K562 (cell line): Measurements from ENCODE around the gene PRKAR2B. TPM values are rescaled to one million over a fixed set of nuclear protein-coding genes. Genes with fewer than 3 reads are reported as not detected.

ENCODE experiments used
- ATAC-seq: fragments of 200-7000 bp; cut with Tn5 transposase; 3 replicates; pipeline ENCODE4 v1.9.1; 2020; ENCODE audit warnings: moderate library complexity
- BruUV-seq: library from RNA; stranded (reverse); fragments of 400-500 nt; replicated peaks from 2 replicates; lab custom pipeline; 2021; lab: Mats Ljungman, UMichigan
- CTCF ChIA-PET: fragments of 300-600 bp; formaldehyde crosslinking; extraction: SDS; loops from one replicate; lab custom pipeline; 2021; ENCODE audit warnings: low intra/inter-chr PET ratio; lab: Yijun Ruan, JAX
- POLR2A ChIA-PET: fragments of 300-600, 350-650 bp; sonication (Branson Sonifier 250); formaldehyde crosslinking; extraction: SDS; loops from one replicate; lab custom pipeline; 2021; ENCODE audit warnings: antibody characterized with exemption, inconsistent platforms; lab: Yijun Ruan, JAX
- DNase-seq, 4 experiments: peaks; one replicate each; pipeline versions ENCODE4 v3.0.0 to v3.0.0-alpha.2; 2011 to 2018; ENCODE audit warnings: low spot score in 3 of 4, mixed read lengths in 3 of 4; ENCODE audit errors: extremely low read depth in 1 of 4
- FAIRE-seq: peaks from 2 replicates; lab custom pipeline; 2011; peaks lifted over from hg19 to GRCh38; lab: Jason Lieb, UNC
- H2AFZ ChIP-seq: 2 replicates; pipeline ENCODE4 v1.6.0; 2011; ENCODE audit warnings: low read depth, low read length, control low read depth, inconsistent platforms
- H3K27ac ChIP-seq: fragments of 200-600 bp; 3 replicates; pipeline ENCODE4 v1.8.0; 2011; ENCODE audit warnings: low read depth, mild to moderate bottlenecking, control low read depth, inconsistent platforms, low read length, moderate library complexity, mixed read lengths; ENCODE audit errors: extremely low read depth
- H3K27me3 ChIP-seq, 2 experiments: fragments of 300-600 bp in 1 of 2; 2 replicates in 1 of 2; 3 replicates in 1 of 2; pipeline versions ENCODE4 v1.6.0 to v1.8.0; 2011; ENCODE audit warnings: inconsistent platforms in 2 of 2, low read length in 2 of 2, mild to moderate bottlenecking in 1 of 2, mixed read lengths in 1 of 2, moderate library complexity in 1 of 2; ENCODE audit not compliant: control insufficient read depth in 2 of 2, insufficient read depth in 2 of 2
- H3K36me3 ChIP-seq: fragments of 300-600 bp; 3 replicates; pipeline ENCODE4 v1.8.0; 2011; ENCODE audit warnings: mild to moderate bottlenecking, low read length, inconsistent platforms; ENCODE audit not compliant: control insufficient read depth, insufficient read depth
- H3K4me1 ChIP-seq, 2 experiments: fragments of 200-600 bp in 1 of 2; replicated peaks in 1 of 2; 2 replicates in 1 of 2; 3 replicates in 1 of 2; pipeline versions ENCODE4 v1.5.1 to v1.8.0; 2011; ENCODE audit warnings: inconsistent platforms in 2 of 2, low read length in 2 of 2, mild to moderate bottlenecking in 1 of 2, mixed read lengths in 1 of 2, moderate library complexity in 1 of 2; ENCODE audit not compliant: control insufficient read depth in 2 of 2, insufficient read depth in 2 of 2
- H3K4me2 ChIP-seq: 2 replicates; pipeline ENCODE4 v1.6.1; 2011; ENCODE audit warnings: low read length, control low read depth, inconsistent platforms, mixed read lengths; ENCODE audit not compliant: insufficient read depth
- H3K4me3 ChIP-seq: fragments of 200-600 bp; sonication (generic), shearing (Covaris generic); 2 replicates; pipeline ENCODE4 v1.5.1; 2016; ENCODE audit warnings: control low read depth, inconsistent platforms
- H3K79me2 ChIP-seq: fragments of 200-600 bp; 3 replicates; pipeline ENCODE4 v1.8.0; 2011; ENCODE audit warnings: low read length, inconsistent platforms; ENCODE audit not compliant: control insufficient read depth, insufficient read depth
- H3K9ac ChIP-seq, 2 experiments: 2 replicates each; pipeline versions ENCODE4 v1.6.0 to v1.6.1; 2011; ENCODE audit warnings: low read depth in 2 of 2, low read length in 2 of 2, control low read depth in 1 of 2, inconsistent platforms in 1 of 2, mild to moderate bottlenecking in 1 of 2, mixed read lengths in 1 of 2; ENCODE audit not compliant: insufficient read depth in 1 of 2
- H3K9me1 ChIP-seq: one replicate; pipeline ENCODE4 v1.6.0; 2011; ENCODE audit warnings: inconsistent platforms, mild to moderate bottlenecking, low read length, moderate library complexity; ENCODE audit not compliant: control insufficient read depth, insufficient read depth
- H3K9me3 ChIP-seq: replicated peaks from 2 replicates; pipeline ENCODE4 v1.5.1; 2011; ENCODE audit warnings: low read depth, low read length, inconsistent platforms; ENCODE audit not compliant: control insufficient read depth, insufficient read depth
- H4K20me1 ChIP-seq: replicated peaks from 2 replicates; pipeline ENCODE4 v1.6.1; 2011; ENCODE audit warnings: low read length, inconsistent platforms, mixed read lengths; ENCODE audit not compliant: control insufficient read depth, insufficient read depth
- CBX2 ChIP-seq: fragments of 200-600 bp; sonication (generic); IDR thresholded peaks from one replicate; pipeline ENCODE4 v1.6.1; 2012; ENCODE audit warnings: mild to moderate bottlenecking, low read length, inconsistent platforms; ENCODE audit not compliant: insufficient read depth, poor library complexity, severe bottlenecking
- E2F8 ChIP-seq: fragments of 450-650 bp; IDR thresholded peaks from 2 replicates; pipeline ENCODE4 v1.7.1; 2018; ENCODE audit warnings: mild to moderate bottlenecking, low read depth; ENCODE audit not compliant: partially characterized antibody
- HMG20A ChIP-seq: fragments of 450-650 bp; formaldehyde crosslinking; conservative IDR thresholded peaks from 2 replicates; pipeline ENCODE4 v1.4.0; 2020; ENCODE audit warnings: mild to moderate bottlenecking, mixed read lengths
- LCOR ChIP-seq: sonication (generic); formaldehyde crosslinking; IDR thresholded peaks from 2 replicates; pipeline ENCODE4 v1.8.0; 2022; ENCODE audit warnings: mild to moderate bottlenecking, missing genetic modification reagents
- TAL1 ChIP-seq: fragments of 450-650 bp; IDR thresholded peaks from 2 replicates; pipeline ENCODE4 v1.6.1; 2016; ENCODE audit warnings: mild to moderate bottlenecking
- WGBS: fragments of 100-300 bp; shearing (Covaris generic); methylation state at CpG from one replicate; pipeline ENCODE4 v1.1.6; 2016; ENCODE audit warnings: low coverage, mixed read lengths; ENCODE audit not compliant: insufficient coverage; ENCODE audit errors: missing lambda C conversion rate; 5-methylcytosine and 5-hydroxymethylcytosine counted together
- in situ Hi-C: fragments of 300-500 bp; cut with MboI; formaldehyde crosslinking; loops from 4 replicates; pipeline ENCODE4 v1.15.0; 2018; ENCODE audit warnings: inconsistent platforms, mixed read lengths
- intact Hi-C: fragments of 100-400 bp; cut with micrococcal nuclease; formaldehyde crosslinking; loops from 2 replicates; pipeline ENCODE4 v1.14.2; 2022
- polyA plus RNA-seq, 8 experiments: library from polyadenylated mRNA; depleted of rRNA in 4 of 8; stranded (reverse) in 5 of 8; unstranded in 3 of 8; fragments of >200 nt; fragmentation: Nextera tagmentation in 2 of 8; fragmentation: Illumina TruSeq in 1 of 8; extraction: Ambion mirVana in 2 of 8; extraction: Trizol in 1 of 8; gene quantifications; 2 replicates each; pipeline versions ENCODE4 v1.2.1 to v1.2.3, GENCODE V29; 2011 to 2014; ENCODE audit warnings: inconsistent platforms in 1 of 8, missing spikeins in 1 of 8
- total RNA-seq, 7 experiments: library from RNA; depleted of rRNA in 6 of 7; stranded (reverse); fragments of >200 nt in 6 of 7; fragmentation: Illumina TruSeq in 2 of 7; extraction: Trizol in 2 of 7; gene quantifications; 2 replicates each; pipeline versions ENCODE4 v1.2.1 to v1.2.3, GENCODE V29; 2011 to 2021; ENCODE audit warnings: low replicate concordance in 1 of 7
- TF ChIP-seq, protein P1 (sequence below): IDR thresholded peaks from 3 replicates; pipeline ENCODE4 v1.6.1; 2011; ENCODE audit warnings: borderline replicate concordance, mild to moderate bottlenecking; ENCODE audit not compliant: insufficient read length, insufficient read depth
- TF ChIP-seq, protein P2 (sequence below): sonication (generic); formaldehyde crosslinking; IDR thresholded peaks from 2 replicates; pipeline ENCODE4 v1.8.1; 2023; ENCODE audit warnings: mild to moderate bottlenecking, missing genetic modification reagents
- TF ChIP-seq, protein P3 (sequence below), 2 experiments: fragments of 150-350 bp in 1 of 2; IDR thresholded peaks; 2 replicates each; pipeline ENCODE4 v1.6.1; 2012 to 2016; ENCODE audit warnings: low read depth in 2 of 2, low read length in 2 of 2, mild to moderate bottlenecking in 1 of 2, moderate library complexity in 1 of 2
- TF ChIP-seq, protein P4 (sequence below): sonication (generic); formaldehyde crosslinking; IDR thresholded peaks from 2 replicates; pipeline ENCODE4 v1.9.0; 2022; ENCODE audit warnings: mild to moderate bottlenecking, missing genetic modification reagents

Gene PRKAR2B
- total and polyA plus RNA-seq, 9 of the 15 experiments (the other 6 are each of a cell fraction or from before 2014, with no cell fraction given) = 59.0 to 173 (median 129) TPM

DNA sequence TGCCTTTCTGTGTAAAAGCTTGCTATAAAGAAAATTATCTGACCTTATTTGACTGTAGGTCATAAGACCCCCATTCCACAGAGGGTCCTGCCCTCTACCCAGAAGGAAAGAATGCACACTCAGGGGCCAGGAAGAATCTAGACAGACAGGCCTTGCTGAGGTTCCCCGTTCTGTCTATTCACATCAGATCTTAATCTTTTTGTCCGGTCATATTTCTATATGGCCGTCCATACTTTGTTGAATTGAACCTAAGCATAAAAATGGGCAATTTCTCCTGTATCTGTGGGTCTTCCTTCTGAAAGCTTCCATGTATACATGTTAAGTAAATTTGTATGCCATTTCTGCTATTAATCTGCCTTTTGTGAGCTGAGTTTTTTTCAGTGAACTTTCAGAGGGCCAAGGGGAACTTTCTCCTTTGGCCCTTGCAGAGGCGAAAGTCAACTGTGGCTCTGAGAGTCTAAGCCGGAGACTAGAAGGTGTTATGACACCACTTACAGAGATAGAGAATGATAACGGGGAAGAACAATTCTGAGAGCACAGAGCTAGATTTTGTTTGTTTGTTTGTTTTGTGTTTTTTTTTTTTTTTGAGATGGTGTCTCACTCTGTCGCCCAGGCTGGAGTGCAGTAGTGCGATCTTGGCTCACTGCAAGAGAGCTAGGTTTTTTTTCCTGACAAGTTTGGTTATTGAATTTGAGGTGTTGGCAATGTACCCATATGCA is 11.6 kb upstream of the PRKAR2B start:
- peak overlapping the region in 1 of 2 experiments; percentile 36; a peak in 1 of 4 replicates for H3K9ac ChIP-seq
- 27% methylated on average over 8 of the region's 8 CpGs for WGBS
- H3K4me2 ChIP-seq = peak overlapping the region; percentile 42; the same call in 1 of the 2 replicates
- no peaks in the 10 kb centered on the region for H3K79me2 ChIP-seq
- peak overlapping the region; percentile 87 for H2AFZ ChIP-seq
- H3K9me3 ChIP-seq = peaks cover 4% of the 10 kb centered on the region; the same call in 1 of the 2 replicates
- H4K20me1 ChIP-seq = no peaks in the 10 kb centered on the region
- H3K36me3 ChIP-seq = no peaks in the 10 kb centered on the region
- ATAC-seq = 0 out of 3 replicates have a peak, but pooled peaks have one; percentile 4
- no peak overlapping the region for H3K4me3 ChIP-seq
- peak overlapping the region; percentile 9; the same call in 1 of the 3 replicates for H3K27ac ChIP-seq
- FAIRE-seq = no peak
- CTCF ChIA-PET = no interaction called here
- POLR2A ChIA-PET = interaction anchor here (0.6 to 1.5 kb wide), 4 partner anchors 8 to 24 kb away, joined by 3 to 6 read pairs (median 4); no protein-coding TSS in a partner anchor
- H3K27me3 ChIP-seq = no peaks in the 10 kb centered on the region
- intact Hi-C loops = no loop called here
- BruUV-seq = no TSS peak
- no peaks in the 10 kb centered on the region for H3K9me1 ChIP-seq
- in situ Hi-C loops = no loop called here
- H3K4me1 ChIP-seq = peaks cover 37 to 69% of the 10 kb centered on the region in 2 experiments
- DNase-seq = peak in 1 of 4 experiments; percentile 54
- TF ChIP-seq, protein P1, sequence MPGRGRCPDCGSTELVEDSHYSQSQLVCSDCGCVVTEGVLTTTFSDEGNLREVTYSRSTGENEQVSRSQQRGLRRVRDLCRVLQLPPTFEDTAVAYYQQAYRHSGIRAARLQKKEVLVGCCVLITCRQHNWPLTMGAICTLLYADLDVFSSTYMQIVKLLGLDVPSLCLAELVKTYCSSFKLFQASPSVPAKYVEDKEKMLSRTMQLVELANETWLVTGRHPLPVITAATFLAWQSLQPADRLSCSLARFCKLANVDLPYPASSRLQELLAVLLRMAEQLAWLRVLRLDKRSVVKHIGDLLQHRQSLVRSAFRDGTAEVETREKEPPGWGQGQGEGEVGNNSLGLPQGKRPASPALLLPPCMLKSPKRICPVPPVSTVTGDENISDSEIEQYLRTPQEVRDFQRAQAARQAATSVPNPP = no peak
- TF ChIP-seq, protein P2, sequence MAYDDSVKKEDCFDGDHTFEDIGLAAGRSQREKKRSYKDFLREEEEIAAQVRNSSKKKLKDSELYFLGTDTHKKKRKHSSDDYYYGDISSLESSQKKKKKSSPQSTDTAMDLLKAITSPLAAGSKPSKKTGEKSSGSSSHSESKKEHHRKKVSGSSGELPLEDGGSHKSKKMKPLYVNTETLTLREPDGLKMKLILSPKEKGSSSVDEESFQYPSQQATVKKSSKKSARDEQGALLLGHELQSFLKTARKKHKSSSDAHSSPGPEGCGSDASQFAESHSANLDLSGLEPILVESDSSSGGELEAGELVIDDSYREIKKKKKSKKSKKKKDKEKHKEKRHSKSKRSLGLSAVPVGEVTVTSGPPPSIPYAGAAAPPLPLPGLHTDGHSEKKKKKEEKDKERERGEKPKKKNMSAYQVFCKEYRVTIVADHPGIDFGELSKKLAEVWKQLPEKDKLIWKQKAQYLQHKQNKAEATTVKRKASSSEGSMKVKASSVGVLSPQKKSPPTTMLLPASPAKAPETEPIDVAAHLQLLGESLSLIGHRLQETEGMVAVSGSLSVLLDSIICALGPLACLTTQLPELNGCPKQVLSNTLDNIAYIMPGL (CRISPR knock-in tag) = no peak
- TF ChIP-seq LCOR (CRISPR knock-in tag) (0 out of 2 replicates have a peak, but pooled peaks have one; percentile 13), CBX2 (no peak), TAL1 (peak; percentile 17; the same call in 1 of the 2 replicates), HMG20A (no peak), E2F8 (no peak)
- TF ChIP-seq, protein P3, sequence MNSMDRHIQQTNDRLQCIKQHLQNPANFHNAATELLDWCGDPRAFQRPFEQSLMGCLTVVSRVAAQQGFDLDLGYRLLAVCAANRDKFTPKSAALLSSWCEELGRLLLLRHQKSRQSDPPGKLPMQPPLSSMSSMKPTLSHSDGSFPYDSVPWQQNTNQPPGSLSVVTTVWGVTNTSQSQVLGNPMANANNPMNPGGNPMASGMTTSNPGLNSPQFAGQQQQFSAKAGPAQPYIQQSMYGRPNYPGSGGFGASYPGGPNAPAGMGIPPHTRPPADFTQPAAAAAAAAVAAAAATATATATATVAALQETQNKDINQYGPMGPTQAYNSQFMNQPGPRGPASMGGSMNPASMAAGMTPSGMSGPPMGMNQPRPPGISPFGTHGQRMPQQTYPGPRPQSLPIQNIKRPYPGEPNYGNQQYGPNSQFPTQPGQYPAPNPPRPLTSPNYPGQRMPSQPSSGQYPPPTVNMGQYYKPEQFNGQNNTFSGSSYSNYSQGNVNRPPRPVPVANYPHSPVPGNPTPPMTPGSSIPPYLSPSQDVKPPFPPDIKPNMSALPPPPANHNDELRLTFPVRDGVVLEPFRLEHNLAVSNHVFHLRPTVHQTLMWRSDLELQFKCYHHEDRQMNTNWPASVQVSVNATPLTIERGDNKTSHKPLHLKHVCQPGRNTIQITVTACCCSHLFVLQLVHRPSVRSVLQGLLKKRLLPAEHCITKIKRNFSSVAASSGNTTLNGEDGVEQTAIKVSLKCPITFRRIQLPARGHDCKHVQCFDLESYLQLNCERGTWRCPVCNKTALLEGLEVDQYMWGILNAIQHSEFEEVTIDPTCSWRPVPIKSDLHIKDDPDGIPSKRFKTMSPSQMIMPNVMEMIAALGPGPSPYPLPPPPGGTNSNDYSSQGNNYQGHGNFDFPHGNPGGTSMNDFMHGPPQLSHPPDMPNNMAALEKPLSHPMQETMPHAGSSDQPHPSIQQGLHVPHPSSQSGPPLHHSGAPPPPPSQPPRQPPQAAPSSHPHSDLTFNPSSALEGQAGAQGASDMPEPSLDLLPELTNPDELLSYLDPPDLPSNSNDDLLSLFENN (IDR thresholded peaks at IDR 0.05; ENCODE audit: low read depth in 2 of 2, low read length in 2 of 2) = no peak
- TF ChIP-seq, protein P4, sequence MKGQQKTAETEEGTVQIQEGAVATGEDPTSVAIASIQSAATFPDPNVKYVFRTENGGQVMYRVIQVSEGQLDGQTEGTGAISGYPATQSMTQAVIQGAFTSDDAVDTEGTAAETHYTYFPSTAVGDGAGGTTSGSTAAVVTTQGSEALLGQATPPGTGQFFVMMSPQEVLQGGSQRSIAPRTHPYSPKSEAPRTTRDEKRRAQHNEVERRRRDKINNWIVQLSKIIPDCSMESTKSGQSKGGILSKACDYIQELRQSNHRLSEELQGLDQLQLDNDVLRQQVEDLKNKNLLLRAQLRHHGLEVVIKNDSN (CRISPR knock-in tag) = no peak
